Measurements from ENCODE around the gene OR10C1.
"Not testable (repeated sequence)": the region's sequence is repeated elsewhere in the genome, so short reads cannot be mapped to it uniquely, and the experiment has no call there.

OR10C1 gene

GRCh38 chr6:29439006-29439405 lies at the start of gene OR10C1:
Gene OR10C1, plus strand, starts transcription at chr6:29439306. Its CDS starts 710 bp downstream, at chr6:29440016.
- no peak for DNase-seq (ENCODE audit: extremely low read depth in 1 of 2, low read depth in 1 of 2)

GRCh38 chr6:29395331-29395730 lies 43.8 kb upstream of the OR10C1 start, which contains the start of gene OR12D2:
Gene OR12D2, plus strand, starts transcription at chr6:29395631. Its CDS starts 1,069 bp downstream, at chr6:29396700.
- DNase-seq (ENCODE audit: extremely low read depth in 1 of 2, low read depth in 1 of 2) = no peak

GRCh38 chr6:29399525-29399924 lies 39.6 kb upstream of the OR10C1 start:
- no peak for DNase-seq (ENCODE audit: extremely low read depth in 1 of 2, low read depth in 1 of 2)

GRCh38 chr6:29403801-29404200 lies 35.3 kb upstream of the OR10C1 start:
- no peak for DNase-seq (ENCODE audit: extremely low read depth in 1 of 2, low read depth in 1 of 2)

- no peak for DNase-seq (ENCODE audit: extremely low read depth in 1 of 2, low read depth in 1 of 2)
These were observed 24.5 kb upstream of the OR10C1 start, which contains the start of gene OR12D1 for GRCh38 chr6:29414588-29414987. Gene OR12D1, plus strand, starts transcription at chr6:29414928.

- DNase-seq (ENCODE audit: extremely low read depth in 1 of 2, low read depth in 1 of 2) = no peak
These were observed 19.6 kb upstream of the OR10C1 start for GRCh38 chr6:29419516-29419915.

- DNase-seq (ENCODE audit: extremely low read depth in 1 of 2, low read depth in 1 of 2) = no peak
These were observed 14.9 kb upstream of the OR10C1 start for GRCh38 chr6:29424168-29424567.

- no peak for DNase-seq (ENCODE audit: extremely low read depth in 1 of 2, low read depth in 1 of 2)
These were observed 14.5 kb upstream of the OR10C1 start for GRCh38 chr6:29424575-29424974.

- DNase-seq (ENCODE audit: extremely low read depth in 1 of 2, low read depth in 1 of 2) = no peak
These were observed 14.0 kb upstream of the OR10C1 start for GRCh38 chr6:29425075-29425474.

GRCh38 chr6:29426654-29427053 lies 12.5 kb upstream of the OR10C1 start:
- DNase-seq (ENCODE audit: extremely low read depth in 1 of 2, low read depth in 1 of 2) = no peak

- DNase-seq (ENCODE audit: extremely low read depth in 1 of 2, low read depth in 1 of 2) = not testable (repeated sequence)
These were observed 2.4 kb upstream of the OR10C1 start for GRCh38 chr6:29436730-29437129.

GRCh38 chr6:29442719-29443118 lies 3.6 kb downstream of the OR10C1 start:
- DNase-seq (ENCODE audit: extremely low read depth in 1 of 2, low read depth in 1 of 2) = no peak

GRCh38 chr6:29444031-29444430 lies 4.9 kb downstream of the OR10C1 start:
- not testable (repeated sequence) for DNase-seq (ENCODE audit: extremely low read depth in 1 of 2, low read depth in 1 of 2)

GRCh38 chr6:29447670-29448069 lies 8.6 kb downstream of the OR10C1 start:
- no peak for DNase-seq (ENCODE audit: extremely low read depth in 1 of 2, low read depth in 1 of 2)

GRCh38 chr6:29451471-29452193 lies 12.5 kb downstream of the OR10C1 start:
- no peak for DNase-seq (ENCODE audit: extremely low read depth in 1 of 2, low read depth in 1 of 2)

GRCh38 chr6:29456971-29457370 lies 17.9 kb downstream of the OR10C1 start, which contains the start of the genes OR11A1 and OR2H1:
Gene OR11A1, minus strand, starts transcription at chr6:29457071. Its CDS starts 29,430 bp downstream, at chr6:29427641.
Gene OR2H1, plus strand, starts transcription at chr6:29457155. Its CDS starts 4,615 bp downstream, at chr6:29461770.
- no peak for DNase-seq (ENCODE audit: extremely low read depth in 1 of 2, low read depth in 1 of 2)

- DNase-seq (ENCODE audit: extremely low read depth in 1 of 2, low read depth in 1 of 2) = no peak
These were observed 22.1 kb downstream of the OR10C1 start for GRCh38 chr6:29461021-29461814.

- DNase-seq (ENCODE audit: extremely low read depth in 1 of 2, low read depth in 1 of 2) = no peak
These were observed 22.9 kb downstream of the OR10C1 start for GRCh38 chr6:29462022-29462421.

GRCh38 chr6:29465279-29465678 lies 26.2 kb downstream of the OR10C1 start:
- no peak for DNase-seq (ENCODE audit: extremely low read depth in 1 of 2, low read depth in 1 of 2)

- no peak for DNase-seq (ENCODE audit: extremely low read depth in 1 of 2, low read depth in 1 of 2)
These were observed 26.7 kb downstream of the OR10C1 start for GRCh38 chr6:29465801-29466200.

- no peak for DNase-seq (ENCODE audit: extremely low read depth in 1 of 2, low read depth in 1 of 2)
These were observed 27.1 kb downstream of the OR10C1 start for GRCh38 chr6:29466241-29466640.

- no peak for DNase-seq (ENCODE audit: extremely low read depth in 1 of 2, low read depth in 1 of 2)
These were observed 35.9 kb downstream of the OR10C1 start for GRCh38 chr6:29474996-29475395.

Data from activated CD8-positive, alpha-beta memory T cell treated with anti-CD3 and anti-CD28 coated beads for 1 hour (primary cell).